GM10248 (cell line): ENCODE measurements around the gene TRIM24.

ENCODE experiments used
- CTCF ChIA-PET: fragments of 300-600 bp; sonication (Branson Sonifier 250); formaldehyde crosslinking; extraction: SDS; loops from one replicate; lab custom pipeline; 2021; ENCODE audit warnings: antibody characterized with exemption; lab: Yijun Ruan, JAX
- POLR2A ChIA-PET: fragments of 350-650 bp; sonication (Branson Sonifier 250); formaldehyde crosslinking; extraction: SDS; loops from one replicate; lab custom pipeline; 2020; ENCODE audit warnings: antibody characterized with exemption; lab: Yijun Ruan, JAX
- DNase-seq: peaks from one replicate; pipeline ENCODE4 v3.0.0; 2012; ENCODE audit errors: extremely low spot score
- CTCF ChIP-seq: IDR thresholded peaks from 2 replicates; pipeline ENCODE4 v1.5.1; 2012; ENCODE audit warnings: mild to moderate bottlenecking, low read depth; ENCODE audit errors: extremely low read depth, missing control alignments, control extremely low read depth

Gene TRIM24

GRCh38 chr7:138431517-138431916 is 28.5 kb upstream of the TRIM24 start:
- TF ChIP-seq CTCF = no peak
- ChIA-PET POLR2A (no interaction called here), CTCF (interaction anchor here (1.3 to 1.7 kb wide), 2 partner anchors 15 to 308 kb away, joined by 3 to 4 read pairs; no protein-coding TSS in a partner anchor)
- no peak for DNase-seq

- no peak for DNase-seq
- TF ChIP-seq CTCF = no peak
- ChIA-PET CTCF (interaction anchor here (1.5 kb wide), 1 partner anchor 26 kb away, joined by 4 read pairs; no protein-coding TSS in a partner anchor), POLR2A (no interaction called here)
Measured at GRCh38 chr7:138433583-138434443, 26.2 kb upstream of the TRIM24 start.

DNA sequence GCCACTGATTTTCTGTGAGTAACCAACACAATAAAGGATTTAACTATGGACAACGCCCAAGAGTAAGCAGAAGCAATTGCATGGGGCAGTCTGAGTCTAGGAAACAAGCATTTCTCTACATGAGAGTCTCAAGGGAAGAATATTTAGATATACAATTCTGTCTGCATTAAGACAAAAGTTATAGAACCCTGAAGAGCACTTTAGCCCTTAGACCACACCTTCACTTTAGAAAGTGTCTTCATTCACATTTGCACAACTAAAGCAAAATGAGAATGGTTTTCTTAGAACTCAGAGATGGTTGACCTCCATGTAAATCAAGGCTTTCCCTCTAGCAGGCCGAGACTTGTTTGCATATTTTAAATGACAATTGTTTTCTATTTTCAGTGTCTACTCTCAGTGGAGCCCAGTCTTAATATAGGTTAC is 25.5 kb upstream of the TRIM24 start:
- CTCF ChIA-PET = no interaction called here
- DNase-seq = no peak
- TF ChIP-seq CTCF = no peak
- POLR2A ChIA-PET = no interaction called here

GRCh38 chr7:138435231-138435919 is 24.7 kb upstream of the TRIM24 start:
- DNase-seq = no peak
- ChIA-PET CTCF (no interaction called here), POLR2A (no interaction called here)
- no peak for TF ChIP-seq CTCF

DNA sequence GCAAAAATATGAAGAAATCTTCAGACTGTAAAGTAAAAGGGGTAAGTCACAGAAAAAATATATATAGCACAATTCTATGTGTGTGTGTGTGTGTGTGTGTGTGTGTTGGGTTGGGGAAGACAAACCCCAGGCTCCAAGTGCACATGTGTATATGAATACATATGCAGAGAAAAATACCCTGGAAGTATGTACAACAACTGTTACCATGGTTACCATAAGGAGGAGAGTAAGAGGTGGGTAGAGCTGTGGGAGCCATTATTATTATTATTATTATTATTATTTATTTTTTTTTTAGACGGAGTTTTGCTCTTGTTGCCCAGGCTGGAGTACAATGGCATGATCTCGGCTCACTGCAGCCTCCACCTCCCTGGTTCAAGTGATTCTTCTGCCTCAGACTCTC is 23.7 kb upstream of the TRIM24 start:
- TF ChIP-seq CTCF = no peak
- CTCF ChIA-PET = no interaction called here
- DNase-seq = no peak
- POLR2A ChIA-PET = no interaction called here

GRCh38 chr7:138440460-138440859 is 19.6 kb upstream of the TRIM24 start:
- POLR2A ChIA-PET = no interaction called here
- TF ChIP-seq CTCF = no peak
- CTCF ChIA-PET = interaction anchor here (1.3 kb wide), 1 partner anchor 299 kb away, joined by 3 read pairs; no protein-coding TSS in a partner anchor
- no peak for DNase-seq
